Measurements from ENCODE around the gene LDLR. TPM values are rescaled to one million over a fixed set of nuclear protein-coding genes. Genes with fewer than 3 reads are reported as not detected.

The LDLR gene
- polyA plus RNA-seq (2013), result 105 and 112 TPM in 2 replicates

DNA sequence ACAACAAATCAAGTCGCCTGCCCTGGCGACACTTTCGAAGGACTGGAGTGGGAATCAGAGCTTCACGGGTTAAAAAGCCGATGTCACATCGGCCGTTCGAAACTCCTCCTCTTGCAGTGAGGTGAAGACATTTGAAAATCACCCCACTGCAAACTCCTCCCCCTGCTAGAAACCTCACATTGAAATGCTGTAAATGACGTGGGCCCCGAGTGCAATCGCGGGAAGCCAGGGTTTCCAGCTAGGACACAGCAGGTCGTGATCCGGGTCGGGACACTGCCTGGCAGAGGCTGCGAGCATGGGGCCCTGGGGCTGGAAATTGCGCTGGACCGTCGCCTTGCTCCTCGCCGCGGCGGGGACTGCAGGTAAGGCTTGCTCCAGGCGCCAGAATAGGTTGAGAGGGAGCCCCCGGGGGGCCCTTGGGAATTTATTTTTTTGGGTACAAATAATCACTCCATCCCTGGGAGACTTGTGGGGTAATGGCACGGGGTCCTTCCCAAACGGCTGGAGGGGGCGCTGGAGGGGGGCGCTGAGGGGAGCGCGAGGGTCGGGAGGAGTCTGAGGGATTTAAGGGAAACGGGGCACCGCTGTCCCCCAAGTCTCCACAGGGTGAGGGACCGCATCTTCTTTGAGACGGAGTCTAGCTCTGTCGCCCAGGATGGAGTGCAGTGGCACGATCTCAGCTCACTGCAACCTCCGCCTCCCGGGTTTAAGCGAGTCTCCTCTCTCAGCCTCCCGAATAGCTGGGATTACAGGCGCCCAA is at the start of gene LDLR:
Gene LDLR, plus strand, starts transcription at position 210 of the 760 bp plus-strand sequence. Its CDS starts 86 bp downstream, at position 296.
- Histone ChIP-seq H2AFZ (ENCODE audit: insufficient read depth, low read length, poor library complexity) (peak within 1 kb of the TSS; percentile 35), H4K91ac (ENCODE audit: low read depth, low read length) (peak within 1 kb of the TSS; percentile 97), H3K23ac (ENCODE audit: low read length) (no peak within 1 kb of the TSS), H2BK120ac (ENCODE audit: insufficient read depth, low read length, poor library complexity) (peak within 1 kb of the TSS; percentile 96), H3K18ac (ENCODE audit: low read length) (peak within 1 kb of the TSS; percentile 96), H3K27ac (ENCODE audit: low read depth, low read length) (peak within 1 kb of the TSS; percentile 91), H2AK5ac (ENCODE audit: low read length) (peak within 1 kb of the TSS; percentile 96), H3K9ac (ENCODE audit: low read length) (peak within 1 kb of the TSS; percentile 95), H3K79me1 (ENCODE audit: low read length) (peaks cover 37% of the 10 kb centered on the region), H4K8ac (ENCODE audit: low read depth, low read length) (peak within 1 kb of the TSS; percentile 83), H3K4me3 (ENCODE audit: low read depth, low read length) (peak within 1 kb of the TSS; percentile 84), H3K27me3 (ENCODE audit: insufficient read depth, low read length) (no peaks in the 10 kb centered on the region), H2BK5ac (ENCODE audit: low read depth, low read length, poor library complexity) (peak within 1 kb of the TSS; percentile 98), H2BK12ac (ENCODE audit: low read length) (peak within 1 kb of the TSS; percentile 100), H3K4me1 (ENCODE audit: control insufficient read depth in 1 of 2, insufficient read depth in 2 of 2, low read length in 2 of 2) (peaks cover 12 to 20% of the 10 kb centered on the region in 2 experiments), H3K14ac (ENCODE audit: low read length) (peak within 1 kb of the TSS; percentile 96), H3K36me3 (ENCODE audit: control insufficient read depth in 1 of 2, insufficient read depth in 2 of 2, low read length in 2 of 2) (peaks cover 12 to 17% of the 10 kb centered on the region in 2 experiments), H3K4me2 (ENCODE audit: low read length) (peak within 1 kb of the TSS; percentile 72), H4K12ac (ENCODE audit: low read depth, low read length) (peak within 1 kb of the TSS; percentile 43), H3K79me2 (ENCODE audit: control insufficient read depth, insufficient read depth, low read length, poor library complexity) (peaks cover 33% of the 10 kb centered on the region), H3K9me3 (ENCODE audit: insufficient read depth, low read depth, low read length) (no peaks in the 10 kb centered on the region), H3K4ac (ENCODE audit: low read depth, low read length) (peak within 1 kb of the TSS; percentile 97)
- peak; percentile 96 to 99 for DNase-seq
- no CpG with 5 or more reads among the region's 43 CpGs for WGBS (ENCODE audit: extremely low coverage, insufficient coverage, insufficient read length)

DNA sequence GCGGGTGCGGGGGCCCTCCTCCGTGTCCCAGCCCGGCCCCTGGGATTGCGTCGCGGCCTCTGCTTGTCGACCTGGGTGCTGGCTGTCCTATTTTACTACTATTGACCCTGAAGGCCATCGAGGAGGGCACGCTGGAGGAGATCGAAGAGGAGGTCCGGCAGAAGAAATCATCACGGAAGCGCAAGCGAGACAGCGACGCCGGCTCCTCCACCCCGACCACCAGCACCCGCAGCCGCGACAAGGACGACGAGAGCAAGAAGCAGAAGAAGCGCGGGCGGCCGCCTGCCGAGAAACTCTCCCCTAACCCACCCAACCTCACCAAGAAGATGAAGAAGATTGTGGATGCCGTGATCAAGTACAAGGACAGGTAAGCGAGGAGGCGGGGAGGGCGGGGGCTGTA is 48.1 kb upstream of the LDLR start:
- Histone ChIP-seq H3K4me3 (ENCODE audit: low read depth, low read length) (no peak overlapping the region), H3K79me2 (ENCODE audit: control insufficient read depth, insufficient read depth, low read length, poor library complexity) (no peaks in the 10 kb centered on the region), H3K36me3 (ENCODE audit: control insufficient read depth in 1 of 2, insufficient read depth in 2 of 2, low read length in 2 of 2) (peaks cover 55% of the 10 kb centered on the region in 2 experiments), H4K91ac (ENCODE audit: low read depth, low read length) (no peak overlapping the region), H2AK5ac (ENCODE audit: low read length) (no peak overlapping the region), H3K79me1 (ENCODE audit: low read length) (no peaks in the 10 kb centered on the region), H2BK12ac (ENCODE audit: low read length) (no peak overlapping the region), H3K4ac (ENCODE audit: low read depth, low read length) (no peak overlapping the region), H3K9me3 (ENCODE audit: insufficient read depth, low read depth, low read length) (no peaks in the 10 kb centered on the region), H2AFZ (ENCODE audit: insufficient read depth, low read length, poor library complexity) (no peak overlapping the region), H3K23ac (ENCODE audit: low read length) (no peak overlapping the region), H4K12ac (ENCODE audit: low read depth, low read length) (no peak overlapping the region), H3K4me1 (ENCODE audit: control insufficient read depth in 1 of 2, insufficient read depth in 2 of 2, low read length in 2 of 2) (no peaks in the 10 kb centered on the region), H2BK120ac (ENCODE audit: insufficient read depth, low read length, poor library complexity) (no peak overlapping the region), H3K14ac (ENCODE audit: low read length) (no peak overlapping the region), H3K27me3 (ENCODE audit: insufficient read depth, low read length) (no peaks in the 10 kb centered on the region), H3K27ac (ENCODE audit: low read depth, low read length) (no peak overlapping the region), H3K4me2 (ENCODE audit: low read length) (no peak overlapping the region), H3K18ac (ENCODE audit: low read length) (no peak overlapping the region), H2BK5ac (ENCODE audit: low read depth, low read length, poor library complexity) (no peak overlapping the region), H3K9ac (ENCODE audit: low read length) (no peak overlapping the region), H4K8ac (ENCODE audit: low read depth, low read length) (no peak overlapping the region)
- no peak for DNase-seq
- WGBS (ENCODE audit: extremely low coverage, insufficient coverage, insufficient read length), result no CpG with 5 or more reads among the region's 33 CpGs

DNA sequence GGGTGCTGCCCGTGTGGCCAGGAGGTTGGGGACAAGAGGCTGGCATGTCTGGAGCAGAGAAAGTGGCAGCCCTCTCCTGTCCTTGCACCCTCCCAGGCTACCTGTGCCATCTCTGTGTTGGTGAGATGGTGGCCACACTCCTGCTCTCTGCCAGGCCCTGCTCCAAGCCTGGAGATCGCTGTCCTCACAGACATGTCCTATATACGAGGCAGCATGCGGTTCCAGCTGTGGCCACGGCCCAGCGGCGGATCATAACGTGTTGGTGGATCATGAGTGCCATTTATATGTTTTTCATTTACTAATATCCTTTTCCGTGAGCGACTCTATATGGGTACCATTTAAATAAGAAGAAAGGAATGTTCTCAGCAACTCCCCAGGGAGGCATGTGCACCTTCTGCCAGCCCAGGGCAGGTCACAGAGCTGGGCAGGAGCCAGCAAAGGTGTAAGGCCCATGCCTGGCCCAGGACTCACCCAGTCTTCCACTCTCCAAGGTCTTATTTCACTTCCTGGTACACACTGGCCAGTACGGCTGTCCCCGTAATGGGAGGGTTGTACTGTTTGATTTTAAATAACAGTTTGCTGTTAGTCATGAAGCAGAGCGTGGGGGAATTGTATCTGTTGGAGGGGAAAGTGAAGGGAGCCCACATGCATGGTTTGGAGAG is 47.2 kb upstream of the LDLR start:
- Histone ChIP-seq H3K4me1 (ENCODE audit: control insufficient read depth in 1 of 2, insufficient read depth in 2 of 2, low read length in 2 of 2) (no peaks in the 10 kb centered on the region), H3K4me2 (ENCODE audit: low read length) (no peak overlapping the region), H4K12ac (ENCODE audit: low read depth, low read length) (no peak overlapping the region), H3K79me2 (ENCODE audit: control insufficient read depth, insufficient read depth, low read length, poor library complexity) (no peaks in the 10 kb centered on the region), H2BK12ac (ENCODE audit: low read length) (no peak overlapping the region), H4K91ac (ENCODE audit: low read depth, low read length) (no peak overlapping the region), H3K4ac (ENCODE audit: low read depth, low read length) (no peak overlapping the region), H4K8ac (ENCODE audit: low read depth, low read length) (no peak overlapping the region), H3K36me3 (ENCODE audit: control insufficient read depth in 1 of 2, insufficient read depth in 2 of 2, low read length in 2 of 2) (peaks cover 50 to 53% of the 10 kb centered on the region in 2 experiments), H3K27ac (ENCODE audit: low read depth, low read length) (no peak overlapping the region), H2BK5ac (ENCODE audit: low read depth, low read length, poor library complexity) (no peak overlapping the region), H3K79me1 (ENCODE audit: low read length) (no peaks in the 10 kb centered on the region), H3K9me3 (ENCODE audit: insufficient read depth, low read depth, low read length) (no peaks in the 10 kb centered on the region), H3K18ac (ENCODE audit: low read length) (no peak overlapping the region), H2BK120ac (ENCODE audit: insufficient read depth, low read length, poor library complexity) (no peak overlapping the region), H2AFZ (ENCODE audit: insufficient read depth, low read length, poor library complexity) (no peak overlapping the region), H3K27me3 (ENCODE audit: insufficient read depth, low read length) (no peaks in the 10 kb centered on the region), H3K4me3 (ENCODE audit: low read depth, low read length) (no peak overlapping the region), H3K23ac (ENCODE audit: low read length) (no peak overlapping the region), H3K14ac (ENCODE audit: low read length) (no peak overlapping the region), H2AK5ac (ENCODE audit: low read length) (no peak overlapping the region), H3K9ac (ENCODE audit: low read length) (no peak overlapping the region)
- DNase-seq, result no peak
- WGBS (ENCODE audit: extremely low coverage, insufficient coverage, insufficient read length), result no CpG with 5 or more reads among the region's 13 CpGs

DNA sequence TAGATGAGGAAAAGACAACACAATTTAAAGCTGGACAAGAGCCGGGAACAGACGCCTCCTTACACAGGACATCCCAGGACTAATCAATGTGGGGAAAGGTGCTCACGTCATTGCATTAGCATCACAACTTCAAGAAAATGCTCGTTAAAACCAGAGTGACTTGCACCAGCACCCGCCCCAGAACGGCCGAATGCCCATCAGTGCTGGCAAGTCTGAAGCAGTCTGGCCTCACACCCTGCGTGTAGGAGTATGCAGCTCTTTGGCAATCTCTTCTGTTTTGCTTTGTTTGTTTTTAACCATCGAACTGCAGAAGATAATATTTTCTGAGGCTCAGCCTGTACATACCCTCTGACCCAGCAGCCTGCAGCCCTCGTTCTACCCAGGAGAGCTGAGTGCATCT is 44.8 kb upstream of the LDLR start:
- Histone ChIP-seq H3K9me3 (ENCODE audit: insufficient read depth, low read depth, low read length) (no peaks in the 10 kb centered on the region), H2AFZ (ENCODE audit: insufficient read depth, low read length, poor library complexity) (no peak overlapping the region), H2BK120ac (ENCODE audit: insufficient read depth, low read length, poor library complexity) (no peak overlapping the region), H3K36me3 (ENCODE audit: control insufficient read depth in 1 of 2, insufficient read depth in 2 of 2, low read length in 2 of 2) (peaks cover 49 to 56% of the 10 kb centered on the region in 2 experiments), H4K12ac (ENCODE audit: low read depth, low read length) (no peak overlapping the region), H3K4ac (ENCODE audit: low read depth, low read length) (no peak overlapping the region), H2BK12ac (ENCODE audit: low read length) (no peak overlapping the region), H3K4me2 (ENCODE audit: low read length) (no peak overlapping the region), H3K4me1 (ENCODE audit: control insufficient read depth in 1 of 2, insufficient read depth in 2 of 2, low read length in 2 of 2) (no peaks in the 10 kb centered on the region), H3K4me3 (ENCODE audit: low read depth, low read length) (no peak overlapping the region), H4K8ac (ENCODE audit: low read depth, low read length) (no peak overlapping the region), H4K91ac (ENCODE audit: low read depth, low read length) (no peak overlapping the region), H3K14ac (ENCODE audit: low read length) (no peak overlapping the region), H2BK5ac (ENCODE audit: low read depth, low read length, poor library complexity) (no peak overlapping the region), H3K18ac (ENCODE audit: low read length) (no peak overlapping the region), H3K9ac (ENCODE audit: low read length) (no peak overlapping the region), H3K27ac (ENCODE audit: low read depth, low read length) (no peak overlapping the region), H2AK5ac (ENCODE audit: low read length) (no peak overlapping the region), H3K79me2 (ENCODE audit: control insufficient read depth, insufficient read depth, low read length, poor library complexity) (no peaks in the 10 kb centered on the region), H3K23ac (ENCODE audit: low read length) (no peak overlapping the region), H3K27me3 (ENCODE audit: insufficient read depth, low read length) (no peaks in the 10 kb centered on the region), H3K79me1 (ENCODE audit: low read length) (no peaks in the 10 kb centered on the region)
- WGBS (ENCODE audit: extremely low coverage, insufficient coverage, insufficient read length), result no CpG with 5 or more reads among the region's 10 CpGs
- DNase-seq, result no peak

Data from trophoblast cell (in vitro differentiated cells and primary cell).